Stimulated activated CD8-positive, alpha-beta memory T cell treated with anti-CD3 and anti-CD28 coated beads, Interleukin-7, amount 100 ng/mL, for 24 hours (primary cell): ENCODE measurements around the gene RXRA.

Experiments
- DNase-seq: peaks from one replicate; pipeline ENCODE4 v3.0.0-alpha.2; 2020; ENCODE audit warnings: low read depth

Gene RXRA

GRCh38 chr9:134473141-134474054, 147.1 kb downstream of the RXRA start:
- DNase-seq, result no peak

GRCh38 chr9:134474055-134474370, 147.8 kb downstream of the RXRA start:
- no peak for DNase-seq

- no peak for DNase-seq
Measured at GRCh38 chr9:134475011-134475790, 148.9 kb downstream of the RXRA start.

GRCh38 chr9:134476272-134476941, 150.2 kb downstream of the RXRA start:
- DNase-seq, result no peak

GRCh38 chr9:134476942-134477335, 150.7 kb downstream of the RXRA start:
- no peak for DNase-seq

DNA sequence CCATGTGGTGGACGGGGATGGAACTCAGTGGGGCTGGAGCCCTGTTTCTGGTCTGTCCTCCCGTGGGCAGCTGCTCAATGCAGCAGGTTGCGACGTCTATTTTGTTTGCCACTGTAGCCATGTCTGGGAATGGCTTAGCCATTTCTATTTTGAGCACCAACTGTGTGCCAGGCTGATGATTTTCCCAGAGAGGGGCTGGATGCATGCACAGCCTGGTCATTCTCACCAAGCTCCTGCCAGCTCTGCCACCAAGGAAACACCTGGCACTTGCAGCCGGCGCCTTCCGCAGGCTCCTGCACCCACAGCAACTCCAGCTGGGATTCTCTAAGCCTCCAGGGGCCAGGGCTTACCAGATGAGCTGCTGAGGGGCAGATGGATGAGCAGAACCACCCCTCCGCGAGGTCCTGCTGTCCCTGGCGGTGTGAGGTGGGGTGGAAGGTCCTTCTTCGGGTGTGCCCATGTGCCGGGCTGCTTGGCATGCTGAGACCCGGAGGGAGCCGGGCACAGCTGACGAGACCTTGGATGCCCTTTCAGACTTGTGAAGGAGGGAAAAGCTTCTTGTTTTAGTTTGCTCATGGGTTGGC, 151.2 kb downstream of the RXRA start:
- DNase-seq, result no peak

- DNase-seq, result no peak
Measured at GRCh38 chr9:134477927-134478326, 151.7 kb downstream of the RXRA start.

DNA sequence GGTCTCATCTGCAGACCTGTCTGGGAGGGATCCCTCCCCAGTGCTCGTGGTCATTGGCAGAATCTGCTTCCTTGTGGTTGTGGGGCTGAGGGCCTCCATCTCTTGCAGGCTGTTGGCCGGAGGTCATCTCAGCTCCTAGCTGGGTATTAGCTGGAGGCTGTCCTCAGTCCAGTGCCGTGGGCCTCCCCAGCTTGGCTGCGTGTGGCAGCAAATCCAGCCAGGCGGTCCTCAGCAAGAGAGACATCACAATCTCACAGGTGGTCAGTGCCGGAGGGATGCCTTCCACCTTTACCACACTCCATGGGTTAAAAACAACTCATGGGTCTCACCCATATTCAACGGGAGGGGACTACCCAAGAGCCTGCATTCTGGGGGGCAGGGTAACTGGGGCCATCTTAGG, 155.5 kb downstream of the RXRA start:
- DNase-seq, result no peak

DNA sequence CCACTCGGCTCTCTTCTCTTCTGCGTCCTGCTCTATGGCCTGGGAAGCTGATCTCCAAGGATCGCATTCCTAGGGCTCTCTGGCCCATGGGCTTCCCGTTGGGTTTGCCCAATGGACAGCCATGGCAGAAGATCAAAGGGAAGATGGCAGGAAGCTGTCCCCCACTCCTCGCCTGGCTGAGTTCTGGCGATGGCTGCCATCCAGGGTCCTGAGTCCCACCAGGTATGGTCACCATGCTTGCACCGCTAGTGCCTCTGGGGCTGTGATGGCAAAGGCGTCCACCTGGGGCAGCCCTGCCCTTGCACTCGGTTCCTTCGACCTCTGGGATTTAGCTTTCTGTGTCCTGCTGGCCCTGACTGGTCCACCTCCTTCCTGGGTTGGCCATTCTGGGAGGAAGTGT, 156.0 kb downstream of the RXRA start:
- DNase-seq, result no peak

DNA sequence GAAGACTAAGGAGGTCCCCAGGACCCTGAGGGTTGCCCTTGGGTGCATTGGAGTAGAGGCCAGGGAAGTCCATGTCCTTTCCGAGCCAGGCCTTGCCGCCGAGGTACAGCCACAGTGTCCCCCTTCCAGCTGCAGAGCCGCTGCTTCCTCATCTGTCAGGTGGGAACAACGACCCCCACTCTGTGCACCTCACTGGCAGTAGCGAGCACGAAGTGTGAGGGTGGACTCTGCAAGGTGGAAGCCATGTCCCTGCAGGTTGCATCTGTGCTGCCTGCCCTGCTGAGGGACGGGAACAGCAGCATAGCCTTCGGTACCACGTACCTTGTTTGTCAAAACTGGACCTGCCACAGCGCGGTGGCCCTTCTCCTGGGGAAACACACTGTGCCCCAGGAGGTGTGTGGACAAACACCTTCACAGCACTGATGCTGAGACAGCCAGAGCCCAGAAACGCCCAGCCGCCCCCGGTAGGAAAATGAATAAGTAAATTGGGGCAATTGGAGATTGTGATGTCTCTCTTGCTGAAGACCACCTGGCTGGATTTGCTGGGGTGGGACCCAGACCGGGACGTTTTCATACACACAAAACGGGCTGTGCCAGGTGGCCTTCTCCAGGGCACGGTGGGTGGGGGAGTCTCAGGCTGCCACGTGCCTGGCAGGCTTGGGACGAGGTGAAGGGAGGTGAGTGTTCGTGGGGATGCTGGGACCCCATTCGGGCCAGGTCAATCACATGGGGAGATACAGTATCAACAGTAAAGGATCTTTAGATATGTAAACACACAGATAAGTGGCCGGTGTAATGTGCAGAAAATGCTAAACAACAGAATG, 157.3 kb downstream of the RXRA start:
- DNase-seq, result no peak

DNA sequence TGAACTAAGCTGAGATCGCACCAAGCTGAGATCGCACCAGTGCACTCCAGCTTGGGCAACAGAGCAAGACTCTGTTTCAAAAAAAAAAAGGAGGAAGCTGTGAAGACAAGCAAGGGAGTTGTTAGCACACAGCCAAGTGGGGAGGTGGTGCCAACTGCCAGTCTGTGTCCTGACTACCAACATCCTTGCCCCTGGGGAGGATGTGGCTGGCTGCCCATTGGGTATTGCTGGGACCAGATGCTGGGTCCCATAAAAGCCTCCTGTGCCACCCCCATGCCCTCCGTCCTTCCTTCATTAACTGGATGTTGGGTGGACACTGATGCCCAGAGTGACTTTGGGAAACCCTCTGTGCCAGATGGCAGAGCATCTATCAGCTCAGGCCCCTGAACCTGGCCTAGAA, 158.2 kb downstream of the RXRA start:
- DNase-seq, result no peak

- no peak for DNase-seq
Measured at GRCh38 chr9:134485653-134486052, 159.4 kb downstream of the RXRA start.

DNA sequence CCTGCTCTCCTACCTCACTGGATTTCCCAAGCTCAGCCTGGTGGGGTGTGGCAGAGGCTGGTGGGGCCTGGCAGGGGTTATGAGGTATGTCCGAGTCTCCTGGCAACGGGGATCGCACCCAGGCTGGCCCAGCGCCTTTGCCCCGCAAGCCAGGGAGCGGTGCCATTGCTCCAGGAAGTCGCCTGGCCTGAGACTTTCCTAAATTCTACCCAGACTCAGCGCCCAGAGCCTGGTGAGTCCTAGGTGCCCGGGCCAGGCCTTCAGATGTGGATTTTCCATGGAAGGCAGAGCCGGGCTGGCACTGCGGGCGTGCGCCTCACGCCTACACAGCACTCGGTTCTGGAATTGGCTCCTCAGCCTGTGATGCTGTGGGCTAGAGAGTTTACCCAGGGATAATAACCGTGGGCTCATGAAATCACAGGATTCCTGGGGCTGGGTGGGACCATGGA, 159.9 kb downstream of the RXRA start:
- no peak for DNase-seq

- DNase-seq, result no peak
Measured at GRCh38 chr9:134486596-134486995, 160.3 kb downstream of the RXRA start.
